Measurements from ENCODE around the gene PRXL2B. TPM values are rescaled to one million over a fixed set of nuclear protein-coding genes. Genes with fewer than 3 reads are reported as not detected.

Gene PRXL2B
- total RNA-seq, 2 experiments from 2014 or later, result 5.2 to 10.4 TPM

DNA sequence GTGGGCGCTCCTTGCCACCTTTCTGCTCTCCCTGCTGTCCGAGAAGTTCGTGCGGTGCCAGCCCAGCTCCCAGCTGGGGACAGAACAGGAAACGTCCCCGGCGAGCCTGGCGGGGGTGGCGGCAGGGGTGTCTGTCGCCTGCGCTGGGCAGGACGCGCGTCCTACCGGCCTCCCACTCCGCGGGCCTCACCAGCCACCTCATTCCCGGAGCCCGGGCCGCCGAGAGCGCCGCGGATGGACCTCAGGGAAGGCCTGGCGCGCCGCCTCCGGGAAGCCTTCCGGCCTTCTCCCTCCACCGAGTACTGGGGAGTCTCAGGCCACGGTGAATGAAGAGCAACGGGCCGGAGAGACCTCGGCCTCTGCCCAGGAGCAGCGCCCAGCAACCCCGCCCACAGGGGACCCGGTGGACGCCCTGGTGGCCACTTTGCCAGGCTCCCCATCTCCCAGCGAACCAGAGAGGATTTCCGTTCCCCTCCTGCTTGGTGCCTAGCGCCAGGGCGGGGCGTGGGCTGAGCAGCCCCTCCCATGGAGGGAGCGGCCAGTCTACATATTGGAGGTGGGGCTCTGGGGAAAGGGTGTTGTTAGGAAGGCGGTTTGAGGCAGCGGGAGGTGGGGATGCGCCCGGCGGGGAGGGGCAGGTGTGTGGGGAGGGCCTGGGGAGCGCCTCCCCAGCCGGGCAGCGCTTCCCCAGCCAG lies 39.9 kb upstream of the PRXL2B start:
- no peak for TF ChIP-seq EZH2phosphoT487 (IDR thresholded peaks at IDR 0.05; ENCODE audit: borderline replicate concordance, low read depth, low read length)
- TF ChIP-seq, protein P1, sequence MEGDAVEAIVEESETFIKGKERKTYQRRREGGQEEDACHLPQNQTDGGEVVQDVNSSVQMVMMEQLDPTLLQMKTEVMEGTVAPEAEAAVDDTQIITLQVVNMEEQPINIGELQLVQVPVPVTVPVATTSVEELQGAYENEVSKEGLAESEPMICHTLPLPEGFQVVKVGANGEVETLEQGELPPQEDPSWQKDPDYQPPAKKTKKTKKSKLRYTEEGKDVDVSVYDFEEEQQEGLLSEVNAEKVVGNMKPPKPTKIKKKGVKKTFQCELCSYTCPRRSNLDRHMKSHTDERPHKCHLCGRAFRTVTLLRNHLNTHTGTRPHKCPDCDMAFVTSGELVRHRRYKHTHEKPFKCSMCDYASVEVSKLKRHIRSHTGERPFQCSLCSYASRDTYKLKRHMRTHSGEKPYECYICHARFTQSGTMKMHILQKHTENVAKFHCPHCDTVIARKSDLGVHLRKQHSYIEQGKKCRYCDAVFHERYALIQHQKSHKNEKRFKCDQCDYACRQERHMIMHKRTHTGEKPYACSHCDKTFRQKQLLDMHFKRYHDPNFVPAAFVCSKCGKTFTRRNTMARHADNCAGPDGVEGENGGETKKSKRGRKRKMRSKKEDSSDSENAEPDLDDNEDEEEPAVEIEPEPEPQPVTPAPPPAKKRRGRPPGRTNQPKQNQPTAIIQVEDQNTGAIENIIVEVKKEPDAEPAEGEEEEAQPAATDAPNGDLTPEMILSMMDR (conservative IDR thresholded peaks at IDR 0.05; ENCODE audit: low read length), result no peak
- CTCF ChIA-PET (ENCODE audit: unreplicated experiment), result interaction anchor here (0.8 kb wide), 1 partner anchor 130 kb away, joined by 3 read pairs; no protein-coding TSS in a partner anchor

DNA sequence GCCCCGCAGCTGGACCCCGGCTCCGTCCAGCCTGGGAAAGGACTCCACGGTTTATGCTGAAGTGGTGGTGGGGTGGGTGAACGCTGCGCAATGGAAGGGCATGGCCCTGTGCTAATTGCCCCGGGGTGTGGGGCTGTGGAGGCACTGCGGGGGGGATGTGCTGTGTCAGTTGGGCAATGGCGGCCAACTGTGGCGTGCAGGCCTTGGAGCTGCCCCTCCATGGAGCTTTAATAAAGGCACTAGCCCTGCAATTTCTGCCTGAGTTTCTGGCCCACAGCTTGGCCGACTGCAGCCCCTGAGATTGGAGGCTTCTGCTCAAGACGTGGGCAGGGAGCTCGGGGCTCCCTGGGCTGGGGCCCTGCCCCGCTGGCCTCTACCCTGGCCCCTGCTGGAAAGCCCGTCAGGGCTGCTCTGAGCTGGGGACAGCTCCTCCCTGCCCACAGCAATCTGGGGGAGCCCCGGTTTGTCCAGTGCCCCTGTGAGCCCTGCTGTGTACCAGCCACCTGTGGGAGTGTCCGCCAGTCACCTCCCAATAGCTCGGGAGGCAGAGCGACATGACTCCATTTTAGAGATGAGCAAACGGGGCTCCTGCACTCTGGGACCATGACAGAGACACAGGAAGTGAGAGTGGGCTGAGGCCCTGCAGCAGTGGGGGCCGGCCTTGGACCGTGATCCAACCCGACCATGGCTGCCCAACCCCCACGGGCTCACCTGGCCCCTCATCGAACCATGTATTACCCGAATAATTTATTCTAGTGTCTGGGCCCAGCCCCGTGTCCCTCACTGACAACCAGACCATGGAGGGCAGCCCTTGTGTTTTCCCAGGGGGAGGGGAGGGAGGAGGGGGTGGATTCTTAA lies 39.1 kb upstream of the PRXL2B start:
- H3K9me2 ChIP-seq (ENCODE audit: insufficient read depth, low read length), result no peaks in the 10 kb centered on the region
- no peaks in the 10 kb centered on the region for H3K36me3 ChIP-seq (ENCODE audit: insufficient read depth, low read length)
- TF ChIP-seq, protein P1 (conservative IDR thresholded peaks at IDR 0.05; ENCODE audit: low read length), result no peak
- no peak for TF ChIP-seq EZH2phosphoT487 (IDR thresholded peaks at IDR 0.05; ENCODE audit: borderline replicate concordance, low read depth, low read length)
- peak overlapping the region; percentile 92 for H3K27ac ChIP-seq (ENCODE audit: low read depth, low read length, poor library complexity, severe bottlenecking)
- BruUV-seq (replicated peaks), result no TSS peak
- H3K9me3 ChIP-seq (ENCODE audit: low read length), result no peaks in the 10 kb centered on the region
- intact Hi-C loops (cut with micrococcal nuclease; ENCODE audit: unreplicated experiment), result loop anchor here (1.0 to 5.0 kb wide), 5 partner anchors 21 to 156 kb away; partner anchors contain the start of genes MORN1, PANK4 and RER1
- H3K4me3 ChIP-seq (ENCODE audit: low read depth, low read length, poor library complexity, severe bottlenecking), result peak overlapping the region; percentile 76
- peak; percentile 73 for DNase-seq (ENCODE audit: low spot score)
- CTCF ChIA-PET (ENCODE audit: unreplicated experiment), result interaction anchor here (0.8 kb wide), 1 partner anchor 131 kb away, joined by 3 read pairs; no protein-coding TSS in a partner anchor
- peaks cover 44% of the 10 kb centered on the region for H3K4me1 ChIP-seq (ENCODE audit: insufficient read depth, low read length, poor library complexity, severe bottlenecking)
- POLR2A ChIA-PET, result interaction anchor here (0.5 to 3.7 kb wide), 6 partner anchors 37 to 641 kb away, joined by 3 to 15 read pairs (median 4); partner anchors contain the start of genes MORN1 and PEX10
- no peaks in the 10 kb centered on the region for H4K20me1 ChIP-seq (ENCODE audit: insufficient read depth, low read length)
- H2AFZ ChIP-seq (ENCODE audit: low read length), result no peak overlapping the region; the same call in 1 of the 2 replicates
- H3K79me2 ChIP-seq (ENCODE audit: insufficient read depth, low read depth, low read length), result no peaks in the 10 kb centered on the region
- peak overlapping the region; percentile 94 for H3K4me2 ChIP-seq (ENCODE audit: low read length)

More for the DNA sequence above, 39.9 kb upstream of the PRXL2B start:
- no TSS peak for BruUV-seq (replicated peaks)
- Histone ChIP-seq H3K9me2 (ENCODE audit: insufficient read depth, low read length) (no peaks in the 10 kb centered on the region), H3K4me2 (ENCODE audit: low read length) (peak overlapping the region; percentile 94), H3K79me2 (ENCODE audit: insufficient read depth, low read depth, low read length) (no peaks in the 10 kb centered on the region), H2AFZ (ENCODE audit: low read length) (peak overlapping the region; percentile 24; the same call in 1 of the 2 replicates), H3K4me3 (ENCODE audit: low read depth, low read length, poor library complexity, severe bottlenecking) (peak overlapping the region; percentile 76), H3K36me3 (ENCODE audit: insufficient read depth, low read length) (no peaks in the 10 kb centered on the region), H4K20me1 (ENCODE audit: insufficient read depth, low read length) (no peaks in the 10 kb centered on the region), H3K9me3 (ENCODE audit: low read length) (no peaks in the 10 kb centered on the region), H3K27ac (ENCODE audit: low read depth, low read length, poor library complexity, severe bottlenecking) (peak overlapping the region; percentile 92), H3K4me1 (ENCODE audit: insufficient read depth, low read length, poor library complexity, severe bottlenecking) (peaks cover 44% of the 10 kb centered on the region)
- intact Hi-C loops (cut with micrococcal nuclease; ENCODE audit: unreplicated experiment), result loop anchor here (1.0 to 5.0 kb wide), 3 partner anchors 20 to 114 kb away; partner anchors contain the start of gene PANK4
- peak; percentile 88 for DNase-seq (ENCODE audit: low spot score)
- POLR2A ChIA-PET, result interaction anchor here (0.6 to 3.7 kb wide), 4 partner anchors 20 to 155 kb away, joined by 3 to 15 read pairs (median 8); partner anchors contain the start of genes MORN1 and PANK4

All from OCI-LY7 (cell line).